GM18907 (cell line): Measurements from ENCODE around the gene TCN1.

Source experiments
- ATAC-seq: cut with Tn5 transposase; IDR thresholded peaks from one replicate; pipeline ENCODE4 v1.9.1; 2021; ENCODE audit warnings: mild to moderate bottlenecking, moderate library complexity; ENCODE audit not compliant: unreplicated experiment

TCN1 gene

DNA sequence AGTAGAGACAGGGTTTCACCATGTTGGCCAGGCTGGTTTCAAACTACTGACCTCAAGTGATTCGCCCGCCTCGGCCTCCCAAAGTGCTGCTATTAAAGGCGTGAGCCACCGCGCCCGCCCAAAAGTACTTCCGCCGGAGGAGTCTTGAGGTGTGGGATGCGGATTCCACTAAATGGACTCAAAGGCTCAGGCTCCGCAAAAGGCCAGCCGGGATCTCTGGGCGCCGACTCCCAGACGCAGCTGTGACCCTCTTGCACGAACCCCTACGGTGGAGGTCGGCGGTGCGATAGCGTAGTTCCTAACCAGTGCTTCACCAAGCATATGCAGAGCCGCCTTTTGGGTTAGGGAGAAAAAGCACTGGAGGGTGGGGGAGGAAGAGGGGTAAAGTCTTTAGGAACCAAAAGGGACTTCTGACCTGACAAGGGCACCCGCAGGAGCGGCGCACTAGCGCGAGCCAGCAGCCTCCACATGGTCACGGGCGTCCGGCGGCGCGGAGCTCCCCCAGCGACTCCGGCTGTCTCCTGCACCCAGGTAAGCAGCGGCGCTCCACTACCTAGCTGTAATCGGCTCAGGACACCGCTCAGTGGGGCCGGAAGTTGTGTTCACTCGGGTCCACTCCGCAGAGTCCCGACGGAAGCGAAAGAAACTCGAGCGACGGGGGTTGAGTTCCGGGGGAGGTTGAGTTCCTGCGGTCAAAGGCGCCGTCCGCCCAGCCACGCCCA, 55.9 kb downstream of the TCN1 start, which contains the start of gene MRPL16:
Gene MRPL16, minus strand, starts transcription at position 590 of the 722 bp plus-strand sequence. Its CDS starts 120 bp downstream, at position 470.
- ATAC-seq: peak; percentile 98

DNA sequence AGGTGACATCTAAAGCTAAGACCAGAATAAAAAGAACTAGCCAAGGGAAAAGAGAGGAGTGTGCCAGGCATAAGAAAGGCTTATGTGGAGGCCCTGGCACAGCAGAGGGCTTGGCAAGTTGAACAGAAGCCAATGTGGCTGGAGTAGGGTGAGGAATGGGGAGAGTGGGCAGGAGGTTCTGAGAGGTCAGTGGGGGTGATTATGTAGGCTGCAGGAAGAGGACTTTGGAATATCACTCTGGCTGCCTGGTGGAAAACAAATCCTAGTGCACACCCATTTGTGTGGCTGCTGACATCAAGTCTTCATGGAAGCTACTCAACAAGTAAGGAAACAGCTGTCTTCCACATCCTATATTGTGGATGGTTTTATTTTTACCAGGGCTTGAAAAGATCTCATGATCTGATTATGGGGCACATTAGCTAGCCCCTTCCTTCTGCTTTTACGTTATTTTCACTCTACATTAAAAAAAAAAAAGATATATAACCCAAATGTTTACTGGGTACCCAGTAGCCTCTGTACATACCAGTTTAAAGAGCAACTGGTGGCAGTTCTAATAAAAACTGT, 59.2 kb downstream of the TCN1 start:
- ATAC-seq: no peak

DNA sequence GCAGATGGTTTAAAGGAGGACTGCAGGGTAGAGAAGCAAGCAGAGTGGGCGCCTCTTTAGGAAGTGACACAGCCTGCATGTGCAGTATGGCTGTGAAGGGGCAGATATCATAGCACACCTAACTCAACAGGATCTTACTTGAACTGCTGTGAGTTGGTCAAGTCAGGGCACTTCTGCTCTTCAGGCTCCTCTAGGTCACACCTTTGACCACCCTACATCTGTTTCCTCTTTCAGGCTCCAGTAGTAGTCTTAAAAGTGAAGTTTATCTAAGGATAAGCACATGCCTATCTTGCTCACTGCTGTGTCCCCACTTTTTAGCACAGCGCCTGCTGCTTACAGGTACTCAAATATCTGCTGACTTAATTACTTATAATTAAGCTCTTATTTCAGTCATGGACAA, 62.2 kb downstream of the TCN1 start:
- ATAC-seq: no peak
